ENCODE data around the gene SHB. TPM values are rescaled to one million over a fixed set of nuclear protein-coding genes. Genes with fewer than 3 reads are reported as not detected.

SHB gene
- total RNA-seq, 4 donors from 2014 or later, result 27.6 to 42.6 (median 34.5) TPM

- 71% methylated on average over 16 of the region's 16 CpGs for WGBS, 2 donors
- H3K4me3 ChIP-seq (ENCODE audit: low read depth, poor library complexity, severe bottlenecking), result no peak overlapping the region
- no peak for TF ChIP-seq POLR2A (IDR thresholded peaks at IDR 0.05)
- TF ChIP-seq, protein P1, sequence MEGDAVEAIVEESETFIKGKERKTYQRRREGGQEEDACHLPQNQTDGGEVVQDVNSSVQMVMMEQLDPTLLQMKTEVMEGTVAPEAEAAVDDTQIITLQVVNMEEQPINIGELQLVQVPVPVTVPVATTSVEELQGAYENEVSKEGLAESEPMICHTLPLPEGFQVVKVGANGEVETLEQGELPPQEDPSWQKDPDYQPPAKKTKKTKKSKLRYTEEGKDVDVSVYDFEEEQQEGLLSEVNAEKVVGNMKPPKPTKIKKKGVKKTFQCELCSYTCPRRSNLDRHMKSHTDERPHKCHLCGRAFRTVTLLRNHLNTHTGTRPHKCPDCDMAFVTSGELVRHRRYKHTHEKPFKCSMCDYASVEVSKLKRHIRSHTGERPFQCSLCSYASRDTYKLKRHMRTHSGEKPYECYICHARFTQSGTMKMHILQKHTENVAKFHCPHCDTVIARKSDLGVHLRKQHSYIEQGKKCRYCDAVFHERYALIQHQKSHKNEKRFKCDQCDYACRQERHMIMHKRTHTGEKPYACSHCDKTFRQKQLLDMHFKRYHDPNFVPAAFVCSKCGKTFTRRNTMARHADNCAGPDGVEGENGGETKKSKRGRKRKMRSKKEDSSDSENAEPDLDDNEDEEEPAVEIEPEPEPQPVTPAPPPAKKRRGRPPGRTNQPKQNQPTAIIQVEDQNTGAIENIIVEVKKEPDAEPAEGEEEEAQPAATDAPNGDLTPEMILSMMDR (IDR thresholded peaks at IDR 0.05), result no peak
- no peak for DNase-seq (ENCODE audit: low spot score in 2 of 2)
- intact Hi-C loops (cut with DNase I; ENCODE audit: low total_unique reads), result no loop called here
These were observed 29.7 kb downstream of the SHB start for GRCh38 chr9:38039090-38039906.

DNA sequence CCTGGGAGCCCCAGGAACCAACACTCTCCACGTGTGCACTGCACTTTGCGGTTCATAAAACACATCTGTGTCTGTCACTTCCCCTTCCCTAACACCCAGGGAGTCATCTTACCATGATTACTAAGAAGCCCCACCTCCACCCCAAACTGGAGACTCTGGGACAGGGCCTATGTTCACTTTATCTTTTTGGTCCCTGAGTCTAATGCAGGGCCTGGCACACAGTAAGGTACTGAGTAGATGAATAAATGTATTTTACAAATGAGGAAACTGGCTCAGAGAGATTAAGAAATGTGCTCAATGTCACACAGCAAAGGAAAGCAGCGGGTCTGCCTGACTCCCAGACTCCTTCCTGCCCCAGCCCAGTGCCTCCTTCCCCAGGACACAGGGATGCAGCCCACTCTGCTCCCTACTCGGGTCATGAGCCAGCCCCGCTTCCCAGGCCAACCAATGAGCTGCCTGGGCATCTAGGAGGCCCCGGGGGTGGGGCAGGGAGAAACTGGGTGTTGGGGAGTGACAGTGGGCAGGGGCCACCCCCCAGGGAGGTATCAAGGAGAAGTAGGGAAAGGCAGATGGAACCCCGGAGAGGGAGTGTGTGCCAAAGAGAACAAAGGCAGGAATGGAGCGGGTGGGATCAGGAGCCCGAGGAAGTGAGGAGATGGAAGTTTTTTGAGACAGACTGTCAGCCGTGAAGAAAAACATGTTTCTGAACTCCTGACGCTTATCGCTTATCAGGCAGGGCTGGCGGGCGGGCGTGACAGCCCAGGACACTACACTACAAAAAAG lies 30.5 kb downstream of the SHB start:
- no peak for DNase-seq (ENCODE audit: low spot score in 2 of 2)
- no peak for TF ChIP-seq POLR2A (IDR thresholded peaks at IDR 0.05)
- TF ChIP-seq, protein P1 (IDR thresholded peaks at IDR 0.05), result no peak
- intact Hi-C loops (cut with DNase I; ENCODE audit: low total_unique reads), result loop anchor here (1.0 kb wide), 1 partner anchor 25 kb away; no protein-coding TSS in a partner anchor
- H3K4me3 ChIP-seq (ENCODE audit: low read depth, poor library complexity, severe bottlenecking), result no peak overlapping the region
- WGBS, 2 donors, result 69 to 79% methylated on average over 15 of the region's 15 CpGs

DNA sequence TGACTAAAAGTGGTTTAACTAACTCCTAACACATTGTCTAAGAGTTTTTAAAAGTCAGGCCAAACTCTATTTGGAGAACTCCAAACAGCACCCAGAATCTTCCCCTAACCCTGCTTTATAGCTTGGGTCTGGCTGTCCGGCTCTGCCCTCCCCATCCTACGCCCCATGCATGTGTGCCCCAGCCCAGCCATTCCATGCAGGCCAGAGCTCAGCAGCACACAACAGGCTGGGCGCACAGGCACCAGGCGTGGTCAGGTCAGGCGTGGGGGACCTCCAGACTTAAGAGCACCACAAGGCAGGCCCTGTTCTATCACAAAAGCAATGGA lies 31.1 kb downstream of the SHB start:
- WGBS, 2 donors, result 92 to 95% methylated on average over 5 of the region's 5 CpGs
- TF ChIP-seq, protein P1 (IDR thresholded peaks at IDR 0.05), result no peak
- TF ChIP-seq POLR2A (IDR thresholded peaks at IDR 0.05), result no peak
- H3K4me3 ChIP-seq (ENCODE audit: low read depth, poor library complexity, severe bottlenecking), result no peak overlapping the region
- intact Hi-C loops (cut with DNase I; ENCODE audit: low total_unique reads), result loop anchor here (1.0 kb wide), 1 partner anchor 25 kb away; no protein-coding TSS in a partner anchor
- DNase-seq (ENCODE audit: low spot score in 2 of 2), result no peak

DNA sequence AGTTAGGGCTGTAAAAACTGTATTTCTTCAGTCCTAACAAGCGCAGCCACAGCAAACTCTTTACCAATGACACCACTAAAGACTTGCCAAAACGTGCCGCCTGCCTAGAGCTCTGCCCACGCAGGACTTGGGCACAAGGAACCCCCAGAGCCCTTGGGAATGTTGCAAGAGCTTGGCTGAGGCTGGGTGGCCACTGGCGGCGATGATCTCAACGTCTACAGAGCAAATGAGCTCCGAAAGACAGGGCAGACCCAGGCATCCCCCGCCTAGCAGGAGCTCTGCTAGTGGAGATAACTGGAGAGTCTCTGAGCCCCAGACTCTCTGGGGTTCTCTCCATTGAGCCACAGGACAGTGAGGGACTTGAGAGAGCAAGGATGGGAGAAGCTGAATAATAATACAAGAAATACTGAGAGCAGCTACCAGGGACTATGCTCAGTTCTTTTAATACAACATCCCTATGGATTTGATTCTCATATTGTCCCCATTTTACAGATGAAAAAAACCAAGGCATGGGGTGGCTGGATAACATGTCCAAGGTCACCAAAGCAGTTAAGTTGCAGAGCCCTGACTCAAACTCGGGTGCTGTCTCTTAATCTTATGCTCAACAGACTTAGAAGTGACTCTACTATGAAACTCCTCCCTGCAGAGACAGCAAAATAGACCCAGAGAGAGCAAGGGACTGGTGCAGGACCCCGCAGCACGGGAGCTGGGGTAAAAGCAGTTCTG lies 32.5 kb downstream of the SHB start:
- TF ChIP-seq, protein P1 (IDR thresholded peaks at IDR 0.05), result no peak
- TF ChIP-seq POLR2A (IDR thresholded peaks at IDR 0.05), result no peak
- DNase-seq (ENCODE audit: low spot score in 2 of 2), result no peak
- H3K4me3 ChIP-seq (ENCODE audit: low read depth, poor library complexity, severe bottlenecking), result no peak overlapping the region
- 49 to 58% methylated on average over 12 of the region's 12 CpGs for WGBS, 2 donors
- intact Hi-C loops (cut with DNase I; ENCODE audit: low total_unique reads), result no loop called here

DNA sequence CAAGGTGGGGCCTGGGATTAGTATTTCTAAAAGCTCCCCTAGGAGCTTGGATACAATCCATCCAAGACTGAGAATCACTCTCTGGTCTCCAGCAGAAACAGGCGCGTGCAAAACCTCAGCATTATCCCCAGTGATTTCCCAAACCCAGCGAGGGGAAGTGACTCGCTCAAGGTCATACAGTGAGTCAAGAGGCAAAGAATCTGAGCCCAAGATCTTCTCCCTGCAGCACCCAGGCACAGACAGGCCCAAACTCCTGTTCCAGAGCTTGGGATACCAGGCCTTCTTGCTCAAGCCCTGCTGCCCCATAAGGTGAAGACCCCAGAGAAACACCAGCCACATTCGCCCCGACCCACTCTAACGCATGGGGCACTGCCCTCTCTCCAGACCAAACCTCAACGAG lies 33.2 kb downstream of the SHB start:
- DNase-seq (ENCODE audit: low spot score in 2 of 2), result no peak
- 66 to 67% methylated on average over 8 of the region's 8 CpGs for WGBS, 2 donors
- no peak overlapping the region for H3K4me3 ChIP-seq (ENCODE audit: low read depth, poor library complexity, severe bottlenecking)
- intact Hi-C loops (cut with DNase I; ENCODE audit: low total_unique reads), result no loop called here
- no peak for TF ChIP-seq POLR2A (IDR thresholded peaks at IDR 0.05)
- TF ChIP-seq, protein P1 (IDR thresholded peaks at IDR 0.05), result no peak

All from lower leg skin (tissue), 4 donors.